Peyer's patch (tissue), 4 donors: ENCODE results near the gene CTF1.

Source experiments
- CTCF ChIP-seq, 6 experiments: fragments of 450-650 bp in 4 of 6; fragments of 200-600 bp in 2 of 6; sonication (generic) in 1 of 6; IDR thresholded peaks; one replicate each; pipeline ENCODE4 v1.5.1; 2017 to 2019; ENCODE audit warnings: antibody characterized with exemption in 6 of 6, mild to moderate bottlenecking in 3 of 6, moderate library complexity in 1 of 6
- POLR2A ChIP-seq, 2 donors: fragments of 450-650 bp; IDR thresholded peaks; one replicate each; pipeline ENCODE4 v1.5.1; 2017; ENCODE audit warnings: antibody characterized with exemption in 2 of 2, mild to moderate bottlenecking in 2 of 2, moderate library complexity in 2 of 2

- no peak for TF ChIP-seq CTCF (IDR thresholded peaks at IDR 0.05)
- no peak for TF ChIP-seq POLR2A (IDR thresholded peaks at IDR 0.05)
These were observed 10.3 kb upstream of the CTF1 start for GRCh38 chr16:30886145-30886544.
